ENCODE measurements around the gene MAPK6. TPM values are rescaled to one million over a fixed set of nuclear protein-coding genes. Genes with fewer than 3 reads are reported as not detected.

Gene MAPK6
- total and polyA plus RNA-seq, 2 of the 4 experiments (the other 2 are of a cell fraction): 22.6 to 60.6 TPM

GRCh38 chr15:52018244-52018643 is 775 bp upstream of the MAPK6 start:
- dilution Hi-C loops (cut with HindIII; ENCODE audit: low sequenced_read_pairs, unreplicated experiment) (no loop called here), intact Hi-C loops (cut with micrococcal nuclease) (loop anchor here (2.0 to 5.0 kb wide), 3 partner anchors 34 to 481 kb away; partner anchors contain the start of gene LEO1), in situ Hi-C loops (cut with MboI; ENCODE audit: low sequenced_read_pairs) (loop anchor here (25.0 kb wide), 1 partner anchor 644 kb away; no protein-coding TSS in a partner anchor)
- H2BK120ac ChIP-seq (ENCODE audit: low read depth, low read length): peak overlapping the region; percentile 96
- H2AK5ac ChIP-seq (ENCODE audit: low read depth, low read length): peak overlapping the region; percentile 94
- peak overlapping the region; percentile 97 for H3K23ac ChIP-seq (ENCODE audit: low read depth, low read length)
- peak overlapping the region; percentile 80 for H3K27ac ChIP-seq (ENCODE audit: insufficient read depth, low read length)
- peak overlapping the region; percentile 81 to 93; a peak in 3 of 4 replicates for H4K8ac ChIP-seq (ENCODE audit: low read depth in 2 of 2, low read length in 2 of 2)
- no peak overlapping the region; the same call in 1 of the 2 replicates for H3K4me3 ChIP-seq (ENCODE audit: insufficient read depth, low read depth, low read length)
- H4K5ac ChIP-seq (ENCODE audit: low read depth, low read length): peak overlapping the region; percentile 74
- H3K56ac ChIP-seq (ENCODE audit: extremely low read depth, insufficient read depth, low read length): peak overlapping the region; percentile 75
- peaks cover 6% of the 10 kb centered on the region for H4K20me1 ChIP-seq (ENCODE audit: insufficient read depth, low read length)
- H3K4me2 ChIP-seq (ENCODE audit: low read depth, low read length): peak overlapping the region; percentile 54
- H2AFZ ChIP-seq (replicated peaks; ENCODE audit: low read length, poor library complexity): peak overlapping the region; percentile 95
- CTCF ChIA-PET: no interaction called here
- H3K9me1 ChIP-seq (ENCODE audit: insufficient read depth, low read length): peaks cover 10% of the 10 kb centered on the region
- no peaks in the 10 kb centered on the region for H3K27me3 ChIP-seq (ENCODE audit: control insufficient read depth, insufficient read depth, low read length)
- no peaks in the 10 kb centered on the region for H3K9me3 ChIP-seq (ENCODE audit: control insufficient read depth, insufficient read depth, low read length)
- no peak overlapping the region for H3K9ac ChIP-seq (ENCODE audit: low read depth, low read length)
- POLR2A ChIA-PET (ENCODE audit: unreplicated experiment): no interaction called here
- peak overlapping the region; percentile 88 for H2BK20ac ChIP-seq (ENCODE audit: low read depth, low read length)
- H3K14ac ChIP-seq (replicated peaks; ENCODE audit: low read depth, low read length): peak overlapping the region; percentile 99
- peak overlapping the region; percentile 82; the same call in 2 of the 3 replicates for H2BK15ac ChIP-seq (ENCODE audit: low read depth, low read length)
- no peaks in the 10 kb centered on the region for H3K36me3 ChIP-seq (ENCODE audit: control insufficient read depth, insufficient read depth, low read length)
- TF ChIP-seq RAD21 (IDR thresholded peaks at IDR 0.05; ENCODE audit: low read length) (no peak), POLR2A (IDR thresholded peaks at IDR 0.05; ENCODE audit: low read depth, low read length) (no peak), MAFK (IDR thresholded peaks at IDR 0.05; ENCODE audit: low read depth, low read length) (peak; percentile 33; the same call in 1 of the 2 replicates), FOS (IDR thresholded peaks at IDR 0.05; ENCODE audit: low read depth, low read length) (peak; percentile 7; the same call in 1 of the 2 replicates)
- H3K18ac ChIP-seq (ENCODE audit: low read depth, low read length): peak overlapping the region; percentile 65
- peak overlapping the region; percentile 98 for H2AK9ac ChIP-seq (replicated peaks; ENCODE audit: low read depth, low read length, poor library complexity)
- peak; percentile 91 for DNase-seq
- 90% methylated on average over 2 of the region's 7 CpGs; no CpG with 5 or more reads in 1 of the 2 experiments for WGBS, 2 experiments (ENCODE audit: extremely low coverage in 2 of 2, insufficient read length in 1 of 2)
- BruUV-seq (replicated peaks): no TSS peak
- peak overlapping the region; percentile 93 for H4K91ac ChIP-seq (ENCODE audit: insufficient read depth, low read depth, low read length)
- peak overlapping the region; percentile 100 for H3K4ac ChIP-seq (ENCODE audit: low read depth, low read length)
- peak overlapping the region; percentile 93 for H2BK5ac ChIP-seq (ENCODE audit: low read depth, low read length, poor library complexity, severe bottlenecking)
- peaks cover 11% of the 10 kb centered on the region for H3K4me1 ChIP-seq (ENCODE audit: control insufficient read depth, insufficient read depth, low read length)
- peaks cover 0 to 17% of the 10 kb centered on the region in 2 experiments; a peak in 2 of 4 replicates for H3K79me1 ChIP-seq (ENCODE audit: low read depth in 1 of 2, low read length in 2 of 2)
- ATAC-seq (ENCODE audit: low read depth): no peak

Measured in IMR-90 (cell line).